Lung (tissue), 12 donors: Measurements from ENCODE around the gene IP6K3. TPM values are rescaled to one million over a fixed set of nuclear protein-coding genes. Genes with fewer than 3 reads are reported as not detected.

Experiments used
- ATAC-seq: fragments of 200-7000 bp; cut with Tn5 transposase; one replicate; pipeline ENCODE4 v1.9.1; 2020; ENCODE audit warnings: moderate number of reproducible peaks; ENCODE audit not compliant: insufficient read depth, low FRiP score
- DNase-seq, 3 donors: peaks; one replicate each; pipeline ENCODE4 v3.0.0-alpha.2; 2013 to 2017
- H3K27ac ChIP-seq, 2 donors: one replicate each; pipeline ENCODE4 v1.5.1; 2013; ENCODE audit warnings: mild to moderate bottlenecking in 2 of 2, moderate library complexity in 2 of 2, control low read depth in 1 of 2, inconsistent platforms in 1 of 2, low read depth in 1 of 2, low read length in 1 of 2
- H3K27me3 ChIP-seq, 3 donors: one replicate each; pipeline ENCODE4 v1.5.1; 2013; ENCODE audit warnings: low read length in 2 of 3; ENCODE audit not compliant: control insufficient read depth in 3 of 3, insufficient read depth in 3 of 3
- H3K36me3 ChIP-seq, 4 donors: one replicate each; pipeline ENCODE4 v1.5.1; 2013; ENCODE audit warnings: low read length in 4 of 4, mild to moderate bottlenecking in 1 of 4, moderate library complexity in 1 of 4; ENCODE audit not compliant: control insufficient read depth in 4 of 4, insufficient read depth in 4 of 4
- H3K4me1 ChIP-seq, 5 donors: one replicate each; pipeline ENCODE4 v1.5.1; 2013; ENCODE audit warnings: low read length in 5 of 5, mild to moderate bottlenecking in 2 of 5, moderate library complexity in 1 of 5; ENCODE audit not compliant: control insufficient read depth in 5 of 5, insufficient read depth in 5 of 5
- H3K4me3 ChIP-seq: one replicate; pipeline ENCODE4 v1.5.1; 2013; ENCODE audit warnings: mild to moderate bottlenecking, control low read depth, moderate library complexity
- H3K9ac ChIP-seq, 2 donors: one replicate each; pipeline ENCODE4 v1.5.1; 2013; ENCODE audit warnings: low read length in 2 of 2, control low read depth in 1 of 2; ENCODE audit not compliant: insufficient read depth in 1 of 2
- H3K9me3 ChIP-seq, 4 donors: one replicate each; pipeline ENCODE4 v1.5.1; 2013; ENCODE audit warnings: low read length in 3 of 4, mild to moderate bottlenecking in 1 of 4, moderate library complexity in 1 of 4; ENCODE audit not compliant: control insufficient read depth in 4 of 4, insufficient read depth in 3 of 4
- WGBS, 2 donors: extraction: QIAGEN DNeasy Blood & Tissue Kit; methylation state at CpG; one replicate each; pipeline ENCODE4 v1.1.7; 2013; 5-methylcytosine and 5-hydroxymethylcytosine counted together
- polyA plus RNA-seq, 2 donors: library from polyadenylated mRNA; stranded (reverse); fragments of 200-250 nt; gene quantifications; one replicate each; pipeline ENCODE4 v1.2.1, GENCODE V29; 2013
- total RNA-seq, 2 donors: library from RNA; depleted of rRNA in 1 of 2; stranded (reverse); fragments of >200 nt in 1 of 2; gene quantifications; one replicate each; pipeline ENCODE4 v1.2.1, GENCODE V29; 2014 to 2021
- TF ChIP-seq, protein P1 (sequence below): IDR thresholded peaks from 2 replicates; pipeline ENCODE4 v1.5.1; 2012; ENCODE audit warnings: mild to moderate bottlenecking; ENCODE audit errors: control extremely low read depth, extremely low read depth
- donor health status: control.
- donor health status: control.
- donor health status: Bipolar disorder and iron deficiency.
- donor health status: healthy.
- donor health status: DM: yes; HTN: yes; CAD: no.

IP6K3 gene
- total and polyA plus RNA-seq, 4 donors, result 1.3 to 3.9 (median 2.5) TPM

DNA sequence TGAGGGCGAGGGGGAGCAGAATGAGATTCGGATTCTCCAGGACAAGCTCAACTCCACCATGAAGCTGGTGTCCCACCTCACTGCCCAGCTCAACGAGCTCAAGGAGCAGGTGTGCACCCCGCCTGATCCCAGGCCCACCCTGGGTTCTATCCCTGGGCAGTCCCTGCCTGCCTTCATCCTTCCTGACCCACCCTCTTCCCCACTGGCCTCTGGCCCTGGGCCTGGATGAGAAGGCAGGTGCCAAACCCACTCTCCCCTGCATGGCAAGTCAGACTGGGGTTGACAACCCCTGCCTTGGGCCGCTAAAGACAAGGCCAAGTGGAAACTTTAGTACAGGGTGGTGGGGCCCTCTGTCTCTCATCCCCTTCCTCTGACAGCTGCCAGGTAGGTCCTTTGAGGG is 51.7 kb downstream of the IP6K3 start:
- Histone ChIP-seq H3K4me1 (peaks cover 22 to 57% (median 28%) of the 10 kb centered on the region in 5 donors), H3K27me3 (no peaks in the 10 kb centered on the region), H3K36me3 (peaks cover 0 to 57% (median 20%) of the 10 kb centered on the region in 4 donors), H3K9me3 (no peaks in the 10 kb centered on the region), H3K4me3 (no peak overlapping the region), H3K9ac (no peak overlapping the region), H3K27ac (peak overlapping the region; percentile 63 to 70)
- DNase-seq, result no peak
- TF ChIP-seq, protein P1, sequence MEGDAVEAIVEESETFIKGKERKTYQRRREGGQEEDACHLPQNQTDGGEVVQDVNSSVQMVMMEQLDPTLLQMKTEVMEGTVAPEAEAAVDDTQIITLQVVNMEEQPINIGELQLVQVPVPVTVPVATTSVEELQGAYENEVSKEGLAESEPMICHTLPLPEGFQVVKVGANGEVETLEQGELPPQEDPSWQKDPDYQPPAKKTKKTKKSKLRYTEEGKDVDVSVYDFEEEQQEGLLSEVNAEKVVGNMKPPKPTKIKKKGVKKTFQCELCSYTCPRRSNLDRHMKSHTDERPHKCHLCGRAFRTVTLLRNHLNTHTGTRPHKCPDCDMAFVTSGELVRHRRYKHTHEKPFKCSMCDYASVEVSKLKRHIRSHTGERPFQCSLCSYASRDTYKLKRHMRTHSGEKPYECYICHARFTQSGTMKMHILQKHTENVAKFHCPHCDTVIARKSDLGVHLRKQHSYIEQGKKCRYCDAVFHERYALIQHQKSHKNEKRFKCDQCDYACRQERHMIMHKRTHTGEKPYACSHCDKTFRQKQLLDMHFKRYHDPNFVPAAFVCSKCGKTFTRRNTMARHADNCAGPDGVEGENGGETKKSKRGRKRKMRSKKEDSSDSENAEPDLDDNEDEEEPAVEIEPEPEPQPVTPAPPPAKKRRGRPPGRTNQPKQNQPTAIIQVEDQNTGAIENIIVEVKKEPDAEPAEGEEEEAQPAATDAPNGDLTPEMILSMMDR, result no peak
- 71% methylated on average over 5 of the region's 5 CpGs for WGBS, 2 donors
- ATAC-seq, result no peak

DNA sequence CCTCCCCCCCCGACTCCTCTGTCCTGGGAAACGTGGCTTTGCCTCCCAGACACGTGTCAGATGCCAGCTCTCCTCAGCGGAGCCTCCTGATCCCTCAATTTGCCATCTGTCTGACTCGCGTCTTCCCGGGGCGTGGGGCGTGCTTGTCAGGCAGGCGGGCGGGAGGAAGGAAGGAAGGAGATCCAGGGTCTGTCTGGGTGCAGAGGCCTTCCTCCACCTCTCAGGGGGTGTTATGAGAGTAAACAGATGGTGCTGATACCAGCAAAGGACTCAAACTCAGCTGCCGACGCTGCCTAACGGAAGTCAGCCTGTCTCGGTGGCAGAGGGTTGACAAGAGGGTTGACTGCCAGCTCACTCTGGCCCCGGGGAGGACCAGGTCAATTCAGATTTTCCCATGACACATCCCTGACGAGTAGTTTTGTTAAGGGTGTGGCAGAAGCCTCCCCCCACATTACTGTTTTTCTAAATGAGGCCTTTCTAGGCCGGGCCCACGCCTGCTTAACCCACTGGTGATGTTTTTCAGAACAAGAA is 52.2 kb downstream of the IP6K3 start:
- Histone ChIP-seq H3K27ac (peak overlapping the region; percentile 63 to 70), H3K4me1 (peaks cover 22 to 57% (median 28%) of the 10 kb centered on the region in 5 donors), H3K9ac (no peak overlapping the region), H3K27me3 (no peaks in the 10 kb centered on the region), H3K9me3 (no peaks in the 10 kb centered on the region), H3K4me3 (no peak overlapping the region), H3K36me3 (peaks cover 0 to 57% (median 20%) of the 10 kb centered on the region in 4 donors)
- ATAC-seq (no peak), DNase-seq (no peak)
- TF ChIP-seq, protein P1, result no peak
- WGBS, 2 donors, result 28 to 37% methylated on average over 19 of the region's 19 CpGs

DNA sequence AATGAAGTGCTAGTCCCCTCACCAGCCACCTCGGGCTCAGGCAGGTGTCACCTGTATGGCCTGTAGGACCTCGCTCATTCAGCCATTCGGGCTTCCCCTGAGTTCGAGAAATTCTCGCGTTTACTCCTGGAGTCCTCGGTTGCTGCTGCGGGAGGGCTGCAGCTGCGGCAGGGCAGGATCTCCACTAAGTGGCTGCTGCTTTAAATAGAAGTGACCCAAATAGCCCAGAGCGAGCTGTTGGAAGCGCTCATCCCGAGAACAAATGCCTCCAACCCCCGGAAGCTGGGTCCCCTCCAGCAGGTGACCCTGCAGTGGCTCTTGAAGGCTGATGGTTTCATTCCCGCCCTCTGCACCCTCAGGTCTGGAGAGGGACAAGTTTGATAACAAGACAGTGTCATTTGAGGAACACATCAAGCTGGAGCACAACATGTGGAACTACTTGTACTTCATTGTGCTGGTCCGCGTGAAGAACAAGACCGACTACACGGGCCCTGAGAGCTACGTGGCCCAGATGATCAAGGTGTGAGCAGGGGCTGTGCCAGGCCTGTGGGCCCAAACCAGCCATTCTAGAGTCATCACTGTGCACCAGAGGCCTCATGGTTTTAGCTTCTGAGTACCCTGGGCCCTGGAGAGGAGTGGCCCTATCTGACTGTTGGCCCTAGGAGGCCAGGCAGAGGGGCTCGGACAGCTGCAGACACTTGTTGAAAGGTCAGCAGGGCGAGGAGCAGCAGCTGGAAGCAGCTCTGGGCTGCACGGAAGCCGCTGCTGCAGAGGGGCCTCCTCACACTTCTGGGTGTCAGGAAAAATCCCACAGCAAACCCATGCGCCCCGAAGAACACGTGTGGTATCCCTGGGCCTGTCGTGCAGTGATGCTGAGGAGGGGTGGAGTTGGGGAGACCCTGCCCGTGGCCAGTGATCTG is 53.3 kb downstream of the IP6K3 start:
- Histone ChIP-seq H3K27ac (peak overlapping the region in 1 of 2 donors; percentile 59), H3K4me1 (peaks cover 22 to 57% (median 28%) of the 10 kb centered on the region in 5 donors), H3K9ac (no peak overlapping the region), H3K9me3 (no peaks in the 10 kb centered on the region), H3K4me3 (no peak overlapping the region), H3K27me3 (no peaks in the 10 kb centered on the region), H3K36me3 (peaks cover 0 to 66% (median 21%) of the 10 kb centered on the region in 4 donors)
- DNase-seq (peak in 1 of 3 donors; percentile 28), ATAC-seq (no peak)
- 79 to 80% methylated on average over 28 of the region's 28 CpGs for WGBS, 2 donors
- TF ChIP-seq, protein P1, result no peak
